Measurements from ENCODE around the gene ISOC2.
"Not testable (repeated sequence)": the region's sequence is repeated elsewhere in the genome, so short reads cannot be mapped to it uniquely, and the experiment has no call there.

ISOC2 gene

GRCh38 chr19:55461259-55461973, at the start of gene ISOC2:
Gene ISOC2 (minus strand): TSS chr19:55461642. CDS start chr19:55456486, 5,156 bp downstream.
- peak; percentile 91 to 97 for DNase-seq

GRCh38 chr19:55508120-55508519, 46.7 kb upstream of the ISOC2 start:
- DNase-seq: no peak

GRCh38 chr19:55504981-55505380, 43.5 kb upstream of the ISOC2 start:
- DNase-seq: no peak

GRCh38 chr19:55504252-55504603, 42.8 kb upstream of the ISOC2 start:
- no peak for DNase-seq

- peak; percentile 49 to 75 for DNase-seq
Measured at GRCh38 chr19:55503502-55504251, 42.2 kb upstream of the ISOC2 start.

GRCh38 chr19:55503157-55503501, 41.7 kb upstream of the ISOC2 start:
- no peak for DNase-seq

- DNase-seq: no peak
Measured at GRCh38 chr19:55502197-55502952, 40.9 kb upstream of the ISOC2 start.

GRCh38 chr19:55500368-55500952, 39.0 kb upstream of the ISOC2 start:
- DNase-seq: no peak

- no peak for DNase-seq
Measured at GRCh38 chr19:55498246-55498840, 36.9 kb upstream of the ISOC2 start.

GRCh38 chr19:55497763-55498162, 36.3 kb upstream of the ISOC2 start:
- no peak for DNase-seq

- DNase-seq: not testable (repeated sequence)
Measured at GRCh38 chr19:55496820-55497219, 35.4 kb upstream of the ISOC2 start.

GRCh38 chr19:55495646-55496349, 34.4 kb upstream of the ISOC2 start:
- no peak for DNase-seq

GRCh38 chr19:55494172-55494761, 32.8 kb upstream of the ISOC2 start:
- no peak for DNase-seq

- DNase-seq: no peak
Measured at GRCh38 chr19:55493645-55494171, 32.3 kb upstream of the ISOC2 start.

- DNase-seq: no peak
Measured at GRCh38 chr19:55493052-55493644, 31.7 kb upstream of the ISOC2 start.

- DNase-seq: no peak
Measured at GRCh38 chr19:55492362-55492944, 31.0 kb upstream of the ISOC2 start.

GRCh38 chr19:55491546-55492360, 30.3 kb upstream of the ISOC2 start:
- DNase-seq: no peak

- no peak for DNase-seq
Measured at GRCh38 chr19:55490478-55491432, 29.3 kb upstream of the ISOC2 start.
